ENCODE measurements around the gene ZFAND3.

Gene ZFAND3

GRCh38 chr6:38198219-38198618 is 378.7 kb downstream of the ZFAND3 start:
- no peak for TF ChIP-seq CTCF (IDR thresholded peaks at IDR 0.05; ENCODE audit: low read depth, low read length, missing control alignments)
- H3K4me3 ChIP-seq (replicated peaks; ENCODE audit: low read depth, low read length) = no peak overlapping the region
- no peak for DNase-seq (ENCODE audit: extremely low read depth, low read depth)

Data from HFF-Myc (cell line).